ENCODE measurements around the gene CDC45. TPM values are rescaled to one million over a fixed set of nuclear protein-coding genes. Genes with fewer than 3 reads are reported as not detected.

The CDC45 gene
- total RNA-seq, 1 donor from 2014 or later: 3.7 TPM

DNA sequence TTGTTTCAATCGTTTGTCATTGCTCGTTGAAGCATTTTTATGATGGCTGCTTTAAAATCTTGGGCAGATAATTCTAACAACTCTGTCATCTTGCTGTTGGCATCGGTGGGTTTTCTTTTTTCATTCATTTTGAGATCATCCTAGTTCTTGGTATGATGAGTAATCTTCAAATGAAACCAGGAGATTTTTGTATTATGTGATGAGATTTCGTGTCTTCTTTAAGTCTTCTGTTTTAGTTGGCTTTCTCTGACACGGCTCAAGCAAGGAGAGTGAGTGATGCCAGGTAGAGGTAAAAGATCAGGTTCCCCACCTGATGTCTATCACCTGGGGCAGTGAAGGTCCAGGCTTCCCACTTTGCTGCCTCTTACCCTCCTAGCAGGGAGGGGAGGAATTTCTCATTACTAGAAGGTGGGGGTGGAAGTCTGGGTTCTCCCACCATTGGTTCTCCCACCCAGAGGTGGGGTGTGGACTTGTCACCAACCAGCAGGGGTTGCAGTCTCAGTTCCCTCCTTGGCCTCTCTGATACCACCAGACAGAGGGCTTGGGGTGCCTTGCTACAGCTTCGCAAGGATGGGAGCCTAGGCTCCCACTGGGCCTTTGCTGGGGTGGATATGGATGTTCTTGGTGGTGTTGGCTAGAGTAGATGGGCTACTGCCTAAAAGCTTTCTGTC lies 12.9 kb downstream of the CDC45 start:
- Mint-ChIP-seq H3K36me3 (ENCODE audit: unreplicated experiment) (no peaks in the 10 kb centered on the region), H3K4me1 (ENCODE audit: unreplicated experiment) (peaks cover 12% of the 10 kb centered on the region), H3K9me3 (ENCODE audit: unreplicated experiment) (no peaks in the 10 kb centered on the region), H3K27ac (ENCODE audit: unreplicated experiment) (no peak overlapping the region), H3K4me3 (ENCODE audit: unreplicated experiment) (no peak overlapping the region), H3K27me3 (ENCODE audit: unreplicated experiment) (no peaks in the 10 kb centered on the region)
- no peak for DNase-seq (ENCODE audit: extremely low spot score, unreplicated experiment)
- no peak for TF ChIP-seq CTCF (IDR thresholded peaks at IDR 0.05)

- no peaks in the 10 kb centered on the region for H3K9me3 Mint-ChIP-seq (ENCODE audit: unreplicated experiment)
- H3K27me3 Mint-ChIP-seq (ENCODE audit: unreplicated experiment): no peaks in the 10 kb centered on the region
- no peak for TF ChIP-seq CTCF (IDR thresholded peaks at IDR 0.05)
- no peak for DNase-seq (ENCODE audit: extremely low spot score, unreplicated experiment)
- H3K27ac Mint-ChIP-seq (ENCODE audit: unreplicated experiment): no peak overlapping the region
- H3K36me3 Mint-ChIP-seq (ENCODE audit: unreplicated experiment): no peaks in the 10 kb centered on the region
- peaks cover 12% of the 10 kb centered on the region for H3K4me1 Mint-ChIP-seq (ENCODE audit: unreplicated experiment)
- no peak overlapping the region for H3K4me3 Mint-ChIP-seq (ENCODE audit: unreplicated experiment)
These were observed 14.4 kb downstream of the CDC45 start for GRCh38 chr22:19494001-19494560.

GRCh38 chr22:19494676-19495173 lies 15.0 kb downstream of the CDC45 start:
- TF ChIP-seq CTCF (IDR thresholded peaks at IDR 0.05): no peak
- Mint-ChIP-seq H3K4me1 (ENCODE audit: unreplicated experiment) (peaks cover 7% of the 10 kb centered on the region), H3K36me3 (ENCODE audit: unreplicated experiment) (no peaks in the 10 kb centered on the region), H3K27me3 (ENCODE audit: unreplicated experiment) (no peaks in the 10 kb centered on the region), H3K9me3 (ENCODE audit: unreplicated experiment) (no peaks in the 10 kb centered on the region), H3K4me3 (ENCODE audit: unreplicated experiment) (no peak overlapping the region), H3K27ac (ENCODE audit: unreplicated experiment) (no peak overlapping the region)
- no peak for DNase-seq (ENCODE audit: extremely low spot score, unreplicated experiment)

- no peaks in the 10 kb centered on the region for H3K36me3 Mint-ChIP-seq (ENCODE audit: unreplicated experiment)
- no peak overlapping the region for H3K4me3 Mint-ChIP-seq (ENCODE audit: unreplicated experiment)
- no peak for DNase-seq (ENCODE audit: extremely low spot score, unreplicated experiment)
- H3K4me1 Mint-ChIP-seq (ENCODE audit: unreplicated experiment): peaks cover 5% of the 10 kb centered on the region
- H3K27ac Mint-ChIP-seq (ENCODE audit: unreplicated experiment): no peak overlapping the region
- H3K27me3 Mint-ChIP-seq (ENCODE audit: unreplicated experiment): no peaks in the 10 kb centered on the region
- H3K9me3 Mint-ChIP-seq (ENCODE audit: unreplicated experiment): no peaks in the 10 kb centered on the region
- peak; percentile 52 for TF ChIP-seq CTCF (IDR thresholded peaks at IDR 0.05)
These were observed 16.0 kb downstream of the CDC45 start for GRCh38 chr22:19495562-19496323.

DNA sequence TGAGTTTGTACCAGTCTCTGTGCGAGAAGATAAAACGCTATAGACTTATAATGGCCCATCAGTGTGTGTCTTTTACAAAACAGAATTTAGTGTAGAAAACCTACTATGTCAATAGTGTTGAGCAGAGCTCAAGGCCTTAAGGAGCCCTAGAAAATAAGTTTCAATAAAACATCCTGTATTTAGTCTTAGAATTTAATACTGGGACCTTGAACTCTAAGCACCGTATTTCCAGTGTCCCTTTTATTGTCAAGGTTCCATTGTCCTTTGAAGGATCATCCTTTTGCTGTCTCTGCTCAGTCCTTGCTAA lies 16.6 kb downstream of the CDC45 start:
- Mint-ChIP-seq H3K27ac (ENCODE audit: unreplicated experiment) (no peak overlapping the region), H3K4me3 (ENCODE audit: unreplicated experiment) (no peak overlapping the region), H3K4me1 (ENCODE audit: unreplicated experiment) (peaks cover 5% of the 10 kb centered on the region), H3K36me3 (ENCODE audit: unreplicated experiment) (no peaks in the 10 kb centered on the region), H3K9me3 (ENCODE audit: unreplicated experiment) (no peaks in the 10 kb centered on the region), H3K27me3 (ENCODE audit: unreplicated experiment) (no peaks in the 10 kb centered on the region)
- DNase-seq (ENCODE audit: extremely low spot score, unreplicated experiment): no peak
- no peak for TF ChIP-seq CTCF (IDR thresholded peaks at IDR 0.05)

All from osteocyte (in vitro differentiated cells).